Fibroblast of lung (primary cell): ENCODE measurements around the gene DBX2. TPM values are rescaled to one million over a fixed set of nuclear protein-coding genes. Genes with fewer than 3 reads are reported as not detected.

Source experiments
- DNase-seq, 2 donors: peaks; one replicate each; pipeline versions ENCODE4 v3.0.0 to v3.0.0-alpha.2; 2010; ENCODE audit warnings: low read depth in 2 of 2
- H2AFZ ChIP-seq: 2 replicates; pipeline ENCODE4 v1.5.1; 2012; ENCODE audit warnings: low read length, control low read depth, inconsistent platforms
- H3K27ac ChIP-seq: 2 replicates; pipeline ENCODE4 v1.5.1; 2011; ENCODE audit warnings: low read length, control low read depth; ENCODE audit not compliant: insufficient read depth
- H3K27me3 ChIP-seq: 2 replicates; pipeline ENCODE4 v1.5.1; 2011; ENCODE audit warnings: mild to moderate bottlenecking, low read length; ENCODE audit not compliant: control insufficient read depth, insufficient read depth
- H3K36me3 ChIP-seq: 2 replicates; pipeline ENCODE4 v1.5.1; 2011; ENCODE audit warnings: low read length; ENCODE audit not compliant: control insufficient read depth, insufficient read depth
- H3K4me1 ChIP-seq: 2 replicates; pipeline ENCODE4 v1.5.1; 2011; ENCODE audit warnings: low read length; ENCODE audit not compliant: control insufficient read depth, insufficient read depth; ENCODE audit errors: extremely low read depth
- H3K4me2 ChIP-seq: 2 replicates; pipeline ENCODE4 v1.5.1; 2011; ENCODE audit warnings: low read length, control low read depth; ENCODE audit not compliant: insufficient read depth; ENCODE audit errors: extremely low read depth
- H3K4me3 ChIP-seq, 4 experiments: fragments of 200-600 bp in 1 of 4; sonication (generic) in 1 of 4; replicated peaks in 1 of 4; 2 replicates each; pipeline ENCODE4 v1.5.1; 2011 to 2016; ENCODE audit warnings: low read length in 4 of 4, low read depth in 3 of 4, mild to moderate bottlenecking in 3 of 4, control low read depth in 2 of 4, inconsistent platforms in 1 of 4, mixed read lengths in 1 of 4; ENCODE audit not compliant: insufficient read depth in 1 of 4; ENCODE audit errors: control extremely low read depth in 1 of 4
- H3K79me2 ChIP-seq: 2 replicates; pipeline ENCODE4 v1.5.1; 2012; ENCODE audit warnings: mild to moderate bottlenecking, low read length, inconsistent platforms; ENCODE audit not compliant: control insufficient read depth, insufficient read depth
- H3K9ac ChIP-seq: 2 replicates; pipeline ENCODE4 v1.5.1; 2011; ENCODE audit warnings: mild to moderate bottlenecking, low read length, control low read depth; ENCODE audit not compliant: insufficient read depth
- H3K9me3 ChIP-seq: 2 replicates; pipeline ENCODE4 v1.5.1; 2012; ENCODE audit warnings: low read depth, low read length; ENCODE audit not compliant: control insufficient read depth, insufficient read depth
- H4K20me1 ChIP-seq: 2 replicates; pipeline ENCODE4 v1.5.1; 2011; ENCODE audit warnings: low read length; ENCODE audit not compliant: control insufficient read depth, insufficient read depth; ENCODE audit errors: extremely low read depth
- EZH2 ChIP-seq: IDR thresholded peaks from 2 replicates; pipeline ENCODE4 v1.5.1; 2012; ENCODE audit warnings: low read length, control low read depth, mild to moderate bottlenecking; ENCODE audit errors: missing control alignments
- polyA plus RNA-seq, 2 donors: library from polyadenylated mRNA; depleted of rRNA in 1 of 2; stranded (reverse) in 1 of 2; unstranded in 1 of 2; fragments of >200 nt; gene quantifications; 2 replicates each; pipeline ENCODE4 v1.2.1, GENCODE V29; 2011 to 2012; ENCODE audit warnings: missing spikeins in 1 of 2
- total RNA-seq: library from RNA; depleted of rRNA; stranded (reverse); fragments of >200 nt; gene quantifications from 2 replicates; pipeline ENCODE4 v1.2.1, GENCODE V29; 2014
- TF ChIP-seq, protein P1 (sequence below), 2 donors: IDR thresholded peaks in 1 of 2; conservative IDR thresholded peaks in 1 of 2; 1 replicate in 1 of 2; 2 replicates in 1 of 2; pipeline ENCODE4 v1.5.1; 2011 to 2012; ENCODE audit warnings: low read length in 2 of 2, control low read depth in 1 of 2, inconsistent platforms in 1 of 2, low read depth in 1 of 2, mild to moderate bottlenecking in 1 of 2

DBX2 gene
- total and polyA plus RNA-seq, 2 donors (not counting 1 experiment from before 2014, with no cell fraction given): not detected

DNA sequence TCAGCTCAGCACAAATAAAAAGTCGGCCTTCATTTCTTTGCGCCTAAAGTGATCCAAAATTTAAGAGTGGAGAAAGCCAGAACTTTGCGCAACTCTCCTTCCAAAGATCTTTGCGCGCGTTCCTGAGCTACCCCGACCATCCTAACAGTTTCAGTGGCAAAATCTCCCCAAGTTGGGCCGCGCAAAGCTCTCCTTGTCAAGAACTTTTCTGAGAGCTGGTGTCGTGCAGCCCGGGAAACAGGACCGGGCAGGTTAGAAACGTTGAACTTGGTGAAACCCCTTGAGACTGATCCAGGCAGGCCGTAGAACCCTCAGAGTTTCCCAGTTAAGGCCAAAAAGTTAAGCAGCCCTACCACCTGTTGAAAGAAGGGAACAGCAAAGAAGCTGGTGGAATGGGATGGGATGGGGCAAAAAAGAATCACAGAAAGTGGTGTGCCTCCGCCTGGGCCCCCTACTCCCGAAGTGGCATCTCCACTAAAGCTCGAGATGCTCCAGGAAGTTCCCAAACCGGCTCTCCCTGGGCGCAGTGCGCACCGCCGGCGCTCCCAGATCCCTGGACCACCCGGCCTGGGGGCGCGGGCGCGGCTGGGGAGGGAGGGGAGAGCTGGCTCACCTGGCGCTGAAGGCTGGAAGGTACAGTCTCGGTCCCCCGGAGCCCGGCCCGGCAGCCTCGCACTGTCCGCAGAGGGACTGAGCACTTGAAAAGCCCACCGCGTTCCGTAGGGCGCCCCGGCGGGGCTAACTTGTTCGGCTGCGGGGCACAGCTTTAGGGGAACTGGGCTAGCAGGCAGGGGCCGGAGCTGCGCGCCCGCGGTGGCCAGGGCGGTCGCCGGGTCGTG lies 768 bp downstream of the DBX2 start:
- H3K4me3 ChIP-seq: no peak overlapping the region
- TF ChIP-seq, protein P1, sequence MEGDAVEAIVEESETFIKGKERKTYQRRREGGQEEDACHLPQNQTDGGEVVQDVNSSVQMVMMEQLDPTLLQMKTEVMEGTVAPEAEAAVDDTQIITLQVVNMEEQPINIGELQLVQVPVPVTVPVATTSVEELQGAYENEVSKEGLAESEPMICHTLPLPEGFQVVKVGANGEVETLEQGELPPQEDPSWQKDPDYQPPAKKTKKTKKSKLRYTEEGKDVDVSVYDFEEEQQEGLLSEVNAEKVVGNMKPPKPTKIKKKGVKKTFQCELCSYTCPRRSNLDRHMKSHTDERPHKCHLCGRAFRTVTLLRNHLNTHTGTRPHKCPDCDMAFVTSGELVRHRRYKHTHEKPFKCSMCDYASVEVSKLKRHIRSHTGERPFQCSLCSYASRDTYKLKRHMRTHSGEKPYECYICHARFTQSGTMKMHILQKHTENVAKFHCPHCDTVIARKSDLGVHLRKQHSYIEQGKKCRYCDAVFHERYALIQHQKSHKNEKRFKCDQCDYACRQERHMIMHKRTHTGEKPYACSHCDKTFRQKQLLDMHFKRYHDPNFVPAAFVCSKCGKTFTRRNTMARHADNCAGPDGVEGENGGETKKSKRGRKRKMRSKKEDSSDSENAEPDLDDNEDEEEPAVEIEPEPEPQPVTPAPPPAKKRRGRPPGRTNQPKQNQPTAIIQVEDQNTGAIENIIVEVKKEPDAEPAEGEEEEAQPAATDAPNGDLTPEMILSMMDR (conservative IDR thresholded peaks at IDR 0.05 in 1 of 2, IDR thresholded peaks at IDR 0.05 in 1 of 2; ENCODE audit: low read depth in 1 of 2, low read length in 2 of 2): no peak
- no peak for TF ChIP-seq EZH2
- peak; percentile 3 to 6 for DNase-seq
- H3K9ac ChIP-seq: no peak overlapping the region
- no peak overlapping the region for H3K27ac ChIP-seq
- H3K4me1 ChIP-seq: no peaks in the 10 kb centered on the region
- H3K36me3 ChIP-seq: no peaks in the 10 kb centered on the region
- no peaks in the 10 kb centered on the region for H3K9me3 ChIP-seq
- no peaks in the 10 kb centered on the region for H4K20me1 ChIP-seq
- no peak overlapping the region for H2AFZ ChIP-seq
- no peak overlapping the region for H3K4me2 ChIP-seq
- no peaks in the 10 kb centered on the region for H3K79me2 ChIP-seq
- H3K27me3 ChIP-seq: peaks cover 11% of the 10 kb centered on the region

DNA sequence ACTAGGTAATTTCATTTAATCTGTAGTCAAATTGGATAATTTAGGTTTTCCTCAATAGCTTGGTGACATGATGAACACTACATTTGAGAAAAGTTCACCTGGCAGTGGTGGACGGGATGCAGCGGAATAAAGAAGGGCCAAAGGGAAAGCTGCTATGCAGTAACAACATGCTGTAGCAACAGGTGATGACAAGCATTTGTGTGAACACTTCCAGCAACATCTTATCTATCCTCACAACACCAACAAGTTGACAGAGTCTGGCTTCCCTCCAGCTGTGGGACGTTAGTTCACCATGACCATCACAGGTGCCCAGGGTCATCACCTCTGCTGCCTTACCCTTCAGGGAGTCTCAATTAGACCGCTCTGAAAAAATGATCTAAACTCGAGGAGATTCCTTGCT lies 8.3 kb downstream of the DBX2 start:
- Histone ChIP-seq H3K4me2 (no peak overlapping the region), H2AFZ (no peak overlapping the region), H3K36me3 (no peaks in the 10 kb centered on the region), H3K9me3 (no peaks in the 10 kb centered on the region), H3K4me1 (no peaks in the 10 kb centered on the region), H3K27me3 (no peaks in the 10 kb centered on the region), H3K9ac (no peak overlapping the region), H3K79me2 (no peaks in the 10 kb centered on the region), H3K4me3 (no peak overlapping the region), H4K20me1 (no peaks in the 10 kb centered on the region), H3K27ac (no peak overlapping the region)
- no peak for DNase-seq
- TF ChIP-seq, protein P1 (conservative IDR thresholded peaks at IDR 0.05 in 1 of 2, IDR thresholded peaks at IDR 0.05 in 1 of 2; ENCODE audit: low read depth in 1 of 2, low read length in 2 of 2): no peak
- no peak for TF ChIP-seq EZH2

DNA sequence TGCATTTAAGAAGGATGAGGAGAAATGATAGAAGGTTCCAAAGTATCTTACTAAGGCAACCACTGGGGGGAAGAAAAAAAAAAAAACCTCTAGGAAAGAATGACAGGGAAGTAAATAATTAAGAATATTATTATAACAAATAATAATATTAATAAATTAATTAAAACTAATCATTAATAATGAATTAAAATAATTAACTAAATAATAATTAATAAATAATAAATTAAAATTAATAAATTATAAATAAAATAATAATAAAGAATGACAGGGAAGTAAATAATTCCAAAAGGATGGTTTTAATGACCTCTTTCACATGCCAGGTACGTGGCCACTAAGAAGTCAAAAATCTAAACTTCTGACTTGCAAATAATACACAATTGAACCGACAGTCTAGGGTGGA lies 9.9 kb downstream of the DBX2 start:
- H3K27ac ChIP-seq: no peak overlapping the region
- H3K4me2 ChIP-seq: no peak overlapping the region
- no peaks in the 10 kb centered on the region for H3K4me1 ChIP-seq
- no peak overlapping the region for H3K4me3 ChIP-seq
- TF ChIP-seq EZH2: no peak
- TF ChIP-seq, protein P1 (conservative IDR thresholded peaks at IDR 0.05 in 1 of 2, IDR thresholded peaks at IDR 0.05 in 1 of 2; ENCODE audit: low read depth in 1 of 2, low read length in 2 of 2): no peak
- no peaks in the 10 kb centered on the region for H3K9me3 ChIP-seq
- H4K20me1 ChIP-seq: no peaks in the 10 kb centered on the region
- H3K27me3 ChIP-seq: no peaks in the 10 kb centered on the region
- DNase-seq: no peak
- H3K79me2 ChIP-seq: no peaks in the 10 kb centered on the region
- H3K9ac ChIP-seq: no peak overlapping the region
- no peaks in the 10 kb centered on the region for H3K36me3 ChIP-seq
- H2AFZ ChIP-seq: no peak overlapping the region
